ENCODE data around the gene MAPK14. TPM values are rescaled to one million over a fixed set of nuclear protein-coding genes. Genes with fewer than 3 reads are reported as not detected.

MAPK14 gene
- total and polyA plus RNA-seq, 9 of the 15 experiments (the other 6 are each of a cell fraction or from before 2014, with no cell fraction given) = 8.8 to 62.7 (median 35.5) TPM

DNA sequence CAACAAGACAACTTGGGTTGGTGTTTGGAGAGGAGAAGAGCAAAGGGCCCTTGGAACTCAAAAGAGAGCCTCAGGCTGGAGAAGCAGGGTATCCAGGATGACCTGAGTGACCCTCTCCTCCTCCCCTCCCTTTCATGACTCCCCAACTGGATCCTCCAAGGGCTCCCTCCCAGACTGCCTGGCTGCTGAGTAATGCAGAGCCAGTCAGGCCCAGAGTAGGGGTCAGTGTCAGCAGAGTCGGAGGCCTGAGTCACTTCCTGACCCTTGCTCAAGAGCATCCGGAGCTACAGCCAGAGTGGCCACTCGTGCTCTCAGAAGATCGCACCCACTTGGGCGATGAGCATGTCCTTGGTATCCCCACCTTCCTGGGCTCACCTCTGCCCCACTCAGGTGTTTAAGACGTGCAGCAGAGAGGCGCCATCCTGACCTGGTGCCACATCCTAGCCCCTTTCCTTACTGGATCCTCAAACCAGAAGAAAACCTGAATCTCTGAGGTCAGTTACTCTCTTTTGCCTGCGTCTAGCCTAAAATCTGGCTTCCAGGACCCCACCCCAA is 99.9 kb downstream of the MAPK14 start (continued):
- TF ChIP-seq, protein P1, sequence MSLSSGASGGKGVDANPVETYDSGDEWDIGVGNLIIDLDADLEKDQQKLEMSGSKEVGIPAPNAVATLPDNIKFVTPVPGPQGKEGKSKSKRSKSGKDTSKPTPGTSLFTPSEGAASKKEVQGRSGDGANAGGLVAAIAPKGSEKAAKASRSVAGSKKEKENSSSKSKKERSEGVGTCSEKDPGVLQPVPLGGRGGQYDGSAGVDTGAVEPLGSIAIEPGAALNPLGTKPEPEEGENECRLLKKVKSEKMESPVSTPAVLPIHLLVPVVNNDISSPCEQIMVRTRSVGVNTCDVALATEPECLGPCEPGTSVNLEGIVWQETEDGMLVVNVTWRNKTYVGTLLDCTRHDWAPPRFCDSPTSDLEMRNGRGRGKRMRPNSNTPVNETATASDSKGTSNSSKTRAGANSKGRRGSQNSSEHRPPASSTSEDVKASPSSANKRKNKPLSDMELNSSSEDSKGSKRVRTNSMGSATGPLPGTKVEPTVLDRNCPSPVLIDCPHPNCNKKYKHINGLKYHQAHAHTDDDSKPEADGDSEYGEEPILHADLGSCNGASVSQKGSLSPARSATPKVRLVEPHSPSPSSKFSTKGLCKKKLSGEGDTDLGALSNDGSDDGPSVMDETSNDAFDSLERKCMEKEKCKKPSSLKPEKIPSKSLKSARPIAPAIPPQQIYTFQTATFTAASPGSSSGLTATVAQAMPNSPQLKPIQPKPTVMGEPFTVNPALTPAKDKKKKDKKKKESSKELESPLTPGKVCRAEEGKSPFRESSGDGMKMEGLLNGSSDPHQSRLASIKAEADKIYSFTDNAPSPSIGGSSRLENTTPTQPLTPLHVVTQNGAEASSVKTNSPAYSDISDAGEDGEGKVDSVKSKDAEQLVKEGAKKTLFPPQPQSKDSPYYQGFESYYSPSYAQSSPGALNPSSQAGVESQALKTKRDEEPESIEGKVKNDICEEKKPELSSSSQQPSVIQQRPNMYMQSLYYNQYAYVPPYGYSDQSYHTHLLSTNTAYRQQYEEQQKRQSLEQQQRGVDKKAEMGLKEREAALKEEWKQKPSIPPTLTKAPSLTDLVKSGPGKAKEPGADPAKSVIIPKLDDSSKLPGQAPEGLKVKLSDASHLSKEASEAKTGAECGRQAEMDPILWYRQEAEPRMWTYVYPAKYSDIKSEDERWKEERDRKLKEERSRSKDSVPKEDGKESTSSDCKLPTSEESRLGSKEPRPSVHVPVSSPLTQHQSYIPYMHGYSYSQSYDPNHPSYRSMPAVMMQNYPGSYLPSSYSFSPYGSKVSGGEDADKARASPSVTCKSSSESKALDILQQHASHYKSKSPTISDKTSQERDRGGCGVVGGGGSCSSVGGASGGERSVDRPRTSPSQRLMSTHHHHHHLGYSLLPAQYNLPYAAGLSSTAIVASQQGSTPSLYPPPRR (CRISPR knock-in tag; IDR thresholded peaks at IDR 0.05; ENCODE audit: borderline replicate concordance) = no peak
- TF ChIP-seq KLF6 (CRISPR knock-in tag; IDR thresholded peaks at IDR 0.05; ENCODE audit: borderline replicate concordance) (no peak), ZNF12 (CRISPR knock-in tag; IDR thresholded peaks at IDR 0.05) (no peak), CHD4 (IDR thresholded peaks at IDR 0.05; ENCODE audit: insufficient read depth, insufficient replicate concordance, low read depth, low read length, poor library complexity, severe bottlenecking) (no peak), U2AF1 (optimal IDR thresholded peaks at IDR 0.05; ENCODE audit: low read depth, low read length) (no peak), TSC22D4 (tag; IDR thresholded peaks at IDR 0.05) (no peak), MXI1 (IDR thresholded peaks at IDR 0.05; ENCODE audit: low read depth, low read length) (no peak), KDM1A (IDR thresholded peaks at IDR 0.05) (peak in 1 of 2 experiments; percentile 27; a peak in 1 of 4 replicates)
- TF ChIP-seq, protein P2, sequence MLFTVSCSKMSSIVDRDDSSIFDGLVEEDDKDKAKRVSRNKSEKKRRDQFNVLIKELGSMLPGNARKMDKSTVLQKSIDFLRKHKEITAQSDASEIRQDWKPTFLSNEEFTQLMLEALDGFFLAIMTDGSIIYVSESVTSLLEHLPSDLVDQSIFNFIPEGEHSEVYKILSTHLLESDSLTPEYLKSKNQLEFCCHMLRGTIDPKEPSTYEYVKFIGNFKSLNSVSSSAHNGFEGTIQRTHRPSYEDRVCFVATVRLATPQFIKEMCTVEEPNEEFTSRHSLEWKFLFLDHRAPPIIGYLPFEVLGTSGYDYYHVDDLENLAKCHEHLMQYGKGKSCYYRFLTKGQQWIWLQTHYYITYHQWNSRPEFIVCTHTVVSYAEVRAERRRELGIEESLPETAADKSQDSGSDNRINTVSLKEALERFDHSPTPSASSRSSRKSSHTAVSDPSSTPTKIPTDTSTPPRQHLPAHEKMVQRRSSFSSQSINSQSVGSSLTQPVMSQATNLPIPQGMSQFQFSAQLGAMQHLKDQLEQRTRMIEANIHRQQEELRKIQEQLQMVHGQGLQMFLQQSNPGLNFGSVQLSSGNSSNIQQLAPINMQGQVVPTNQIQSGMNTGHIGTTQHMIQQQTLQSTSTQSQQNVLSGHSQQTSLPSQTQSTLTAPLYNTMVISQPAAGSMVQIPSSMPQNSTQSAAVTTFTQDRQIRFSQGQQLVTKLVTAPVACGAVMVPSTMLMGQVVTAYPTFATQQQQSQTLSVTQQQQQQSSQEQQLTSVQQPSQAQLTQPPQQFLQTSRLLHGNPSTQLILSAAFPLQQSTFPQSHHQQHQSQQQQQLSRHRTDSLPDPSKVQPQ (CRISPR knock-in tag; IDR thresholded peaks at IDR 0.05; ENCODE audit: borderline replicate concordance) = no peak
- TF ChIP-seq, protein P3, sequence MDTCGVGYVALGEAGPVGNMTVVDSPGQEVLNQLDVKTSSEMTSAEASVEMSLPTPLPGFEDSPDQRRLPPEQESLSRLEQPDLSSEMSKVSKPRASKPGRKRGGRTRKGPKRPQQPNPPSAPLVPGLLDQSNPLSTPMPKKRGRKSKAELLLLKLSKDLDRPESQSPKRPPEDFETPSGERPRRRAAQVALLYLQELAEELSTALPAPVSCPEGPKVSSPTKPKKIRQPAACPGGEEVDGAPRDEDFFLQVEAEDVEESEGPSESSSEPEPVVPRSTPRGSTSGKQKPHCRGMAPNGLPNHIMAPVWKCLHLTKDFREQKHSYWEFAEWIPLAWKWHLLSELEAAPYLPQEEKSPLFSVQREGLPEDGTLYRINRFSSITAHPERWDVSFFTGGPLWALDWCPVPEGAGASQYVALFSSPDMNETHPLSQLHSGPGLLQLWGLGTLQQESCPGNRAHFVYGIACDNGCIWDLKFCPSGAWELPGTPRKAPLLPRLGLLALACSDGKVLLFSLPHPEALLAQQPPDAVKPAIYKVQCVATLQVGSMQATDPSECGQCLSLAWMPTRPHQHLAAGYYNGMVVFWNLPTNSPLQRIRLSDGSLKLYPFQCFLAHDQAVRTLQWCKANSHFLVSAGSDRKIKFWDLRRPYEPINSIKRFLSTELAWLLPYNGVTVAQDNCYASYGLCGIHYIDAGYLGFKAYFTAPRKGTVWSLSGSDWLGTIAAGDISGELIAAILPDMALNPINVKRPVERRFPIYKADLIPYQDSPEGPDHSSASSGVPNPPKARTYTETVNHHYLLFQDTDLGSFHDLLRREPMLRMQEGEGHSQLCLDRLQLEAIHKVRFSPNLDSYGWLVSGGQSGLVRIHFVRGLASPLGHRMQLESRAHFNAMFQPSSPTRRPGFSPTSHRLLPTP (IDR thresholded peaks at IDR 0.05; ENCODE audit: borderline replicate concordance, extremely low read depth, insufficient read length) = no peak
- TF ChIP-seq, protein P4, sequence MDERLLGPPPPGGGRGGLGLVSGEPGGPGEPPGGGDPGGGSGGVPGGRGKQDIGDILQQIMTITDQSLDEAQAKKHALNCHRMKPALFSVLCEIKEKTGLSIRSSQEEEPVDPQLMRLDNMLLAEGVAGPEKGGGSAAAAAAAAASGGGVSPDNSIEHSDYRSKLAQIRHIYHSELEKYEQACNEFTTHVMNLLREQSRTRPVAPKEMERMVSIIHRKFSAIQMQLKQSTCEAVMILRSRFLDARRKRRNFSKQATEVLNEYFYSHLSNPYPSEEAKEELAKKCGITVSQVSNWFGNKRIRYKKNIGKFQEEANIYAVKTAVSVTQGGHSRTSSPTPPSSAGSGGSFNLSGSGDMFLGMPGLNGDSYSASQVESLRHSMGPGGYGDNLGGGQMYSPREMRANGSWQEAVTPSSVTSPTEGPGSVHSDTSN (CRISPR knock-in tag; IDR thresholded peaks at IDR 0.05; ENCODE audit: low read depth) = no peak
- TF ChIP-seq, protein P4 (tag; conservative IDR thresholded peaks at IDR 0.05; ENCODE audit: low read depth) = no peak
- TF ChIP-seq, protein P5, sequence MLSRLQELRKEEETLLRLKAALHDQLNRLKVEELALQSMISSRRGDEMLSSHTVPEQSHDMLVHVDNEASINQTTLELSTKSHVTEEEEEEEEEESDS (CRISPR knock-in tag; IDR thresholded peaks at IDR 0.05) = no peak
